NCI-H2029 (cell line): ENCODE data around the gene GZMA.
"Not testable (repeated sequence)": the region's sequence is repeated elsewhere in the genome, so short reads cannot be mapped to it uniquely, and the experiment has no call there.

Experiments
- DNase-seq: peaks from one replicate; lab custom pipeline; 2025; lab: John Stamatoyannopoulos, UW

The GZMA gene

GRCh38 chr5:55102348-55102747 lies at the start of gene GZMA:
GZMA (plus strand) TSS chr5:55102646; CDS start chr5:55102683, 37 bp downstream.
- no peak for DNase-seq

- DNase-seq: no peak
Observed at GRCh38 chr5:55055183-55055582, 47.3 kb upstream of the GZMA start.

GRCh38 chr5:55062039-55062779 lies 40.2 kb upstream of the GZMA start:
- peak; percentile 36 for DNase-seq

- DNase-seq: no peak
Observed at GRCh38 chr5:55063220-55063863, 39.1 kb upstream of the GZMA start.

- DNase-seq: no peak
Observed at GRCh38 chr5:55063899-55064298, 38.5 kb upstream of the GZMA start.

GRCh38 chr5:55064523-55064922 lies 37.9 kb upstream of the GZMA start:
- no peak for DNase-seq

- no peak for DNase-seq
Observed at GRCh38 chr5:55066277-55066676, 36.2 kb upstream of the GZMA start.

GRCh38 chr5:55070968-55071367 lies 31.5 kb upstream of the GZMA start:
- DNase-seq: no peak

- DNase-seq: no peak
Observed at GRCh38 chr5:55071413-55071812, 31.0 kb upstream of the GZMA start.

- DNase-seq: no peak
Observed at GRCh38 chr5:55072666-55073065, 29.8 kb upstream of the GZMA start.

GRCh38 chr5:55073211-55073610 lies 29.2 kb upstream of the GZMA start:
- DNase-seq: no peak

GRCh38 chr5:55081541-55081940 lies 20.9 kb upstream of the GZMA start:
- DNase-seq: no peak

- not testable (repeated sequence) for DNase-seq
Observed at GRCh38 chr5:55089301-55089700, 13.1 kb upstream of the GZMA start.

- not testable (repeated sequence) for DNase-seq
Observed at GRCh38 chr5:55091011-55091410, 11.4 kb upstream of the GZMA start.

GRCh38 chr5:55096182-55096581 lies 6.3 kb upstream of the GZMA start:
- no peak for DNase-seq

GRCh38 chr5:55096861-55097260 lies 5.6 kb upstream of the GZMA start:
- peak; percentile 75 for DNase-seq

- not testable (repeated sequence) for DNase-seq
Observed at GRCh38 chr5:55101148-55101547, 1.3 kb upstream of the GZMA start.

GRCh38 chr5:55101556-55102276 lies 730 bp upstream of the GZMA start:
- DNase-seq: no peak

- no peak for DNase-seq
Observed at GRCh38 chr5:55104036-55104772, 1.8 kb downstream of the GZMA start.

- DNase-seq: no peak
Observed at GRCh38 chr5:55104946-55105701, 2.7 kb downstream of the GZMA start.

- DNase-seq: not testable (repeated sequence)
Observed at GRCh38 chr5:55105976-55106375, 3.5 kb downstream of the GZMA start.

GRCh38 chr5:55108661-55109060 lies 6.2 kb downstream of the GZMA start:
- DNase-seq: no peak
